B cell (primary cell): ENCODE data around the gene PSMB5. TPM values are rescaled to one million over a fixed set of nuclear protein-coding genes. Genes with fewer than 3 reads are reported as not detected.
"Not testable (repeated sequence)": the region's sequence is repeated elsewhere in the genome, so short reads cannot be mapped to it uniquely, and the experiment has no call there.

Source experiments
- ATAC-seq: fragments of 200-7000 bp; cut with Tn5 transposase; one replicate; pipeline ENCODE4 v1.10.0; 2021; ENCODE audit warnings: low read depth, mild to moderate bottlenecking, moderate number of reproducible peaks, moderate library complexity
- CTCF ChIA-PET: fragments of 350-600 bp; sonication (Branson Sonifier 250); formaldehyde crosslinking; loops from one replicate; lab custom pipeline; 2021; ENCODE audit warnings: antibody characterized with exemption, inconsistent platforms; lab: Charles Lee
- POLR2A ChIA-PET: fragments of 350-600 bp; sonication (Branson Sonifier 250); formaldehyde crosslinking; loops from one replicate; lab custom pipeline; 2021; ENCODE audit warnings: antibody characterized with exemption; lab: Charles Lee
- DNase-seq: peaks from one replicate; pipeline ENCODE4 v3.0.0; 2013
- H2AFZ ChIP-seq: 2 replicates; pipeline ENCODE4 v1.6.1; 2012; ENCODE audit warnings: mild to moderate bottlenecking, low read depth, low read length; ENCODE audit not compliant: insufficient read depth, poor library complexity, severe bottlenecking
- H3K27ac ChIP-seq, 2 donors: 1 replicate in 1 of 2; 2 replicates in 1 of 2; pipeline ENCODE4 v1.5.1; 2012 to 2013; ENCODE audit warnings: low read length in 2 of 2, mild to moderate bottlenecking in 2 of 2, moderate library complexity in 1 of 2
- H3K27me3 ChIP-seq, 4 experiments: fragments of 200-600 bp in 1 of 4; sonication (generic) in 1 of 4; replicated peaks in 1 of 4; 1 replicate in 2 of 4; 2 replicates in 2 of 4; pipeline versions ENCODE4 v1.6.1 to v1.7.0; 2013 to 2016; ENCODE audit warnings: low read length in 3 of 4, mild to moderate bottlenecking in 2 of 4, mixed read lengths in 1 of 4, moderate library complexity in 1 of 4; ENCODE audit not compliant: insufficient read depth in 4 of 4, control insufficient read depth in 3 of 4; ENCODE audit errors: control extremely low read depth in 1 of 4
- H3K36me3 ChIP-seq, 2 experiments: replicated peaks in 1 of 2; 1 replicate in 1 of 2; 2 replicates in 1 of 2; pipeline versions ENCODE4 v1.6.1 to v1.7.1; 2013; ENCODE audit warnings: low read length in 1 of 2; ENCODE audit not compliant: insufficient read depth in 2 of 2, control insufficient read depth in 1 of 2; ENCODE audit errors: control extremely low read depth in 1 of 2, extremely low read depth in 1 of 2
- H3K4me1 ChIP-seq, 2 donors: fragments of 200-600 bp in 1 of 2; sonication (generic) in 1 of 2; 1 replicate in 1 of 2; 2 replicates in 1 of 2; pipeline versions ENCODE4 v1.5.1 to v1.6.1; 2013 to 2017; ENCODE audit warnings: low read length in 2 of 2; ENCODE audit not compliant: control insufficient read depth in 2 of 2, insufficient read depth in 2 of 2
- H3K4me2 ChIP-seq: replicated peaks from 2 replicates; pipeline ENCODE3; 2012; ENCODE audit warnings: mild to moderate bottlenecking, low read depth, low read length; ENCODE audit not compliant: poor library complexity, severe bottlenecking
- H3K4me3 ChIP-seq, 5 experiments: fragments of 200-600 bp in 1 of 5; sonication (generic) in 1 of 5; 1 replicate in 3 of 5; 2 replicates in 2 of 5; pipeline versions ENCODE4 v1.5.1 to v1.7.0; 2011 to 2016; ENCODE audit warnings: low read length in 4 of 5, mild to moderate bottlenecking in 4 of 5, low read depth in 2 of 5, control low read depth in 1 of 5, moderate library complexity in 1 of 5; ENCODE audit not compliant: insufficient read depth in 1 of 5; ENCODE audit errors: control extremely low read depth in 1 of 5, extremely low read depth in 1 of 5
- H3K79me2 ChIP-seq: fragments of 200-600 bp; sonication (generic); one replicate; pipeline ENCODE4 v1.6.0; 2016; ENCODE audit warnings: low read length; ENCODE audit not compliant: control insufficient read depth, insufficient read depth
- H3K9ac ChIP-seq: fragments of 200-600 bp; sonication (generic); 2 replicates; pipeline ENCODE4 v1.6.1; 2017; ENCODE audit warnings: mild to moderate bottlenecking, low read length, moderate library complexity
- H3K9me3 ChIP-seq, 3 donors: one replicate each; pipeline versions ENCODE4 v1.6.1 to v1.7.1; 2013; ENCODE audit warnings: low read length in 2 of 3; ENCODE audit not compliant: control insufficient read depth in 2 of 3, insufficient read depth in 1 of 3; ENCODE audit errors: control extremely low read depth in 1 of 3
- H4K20me1 ChIP-seq: 2 replicates; pipeline ENCODE4 v1.6.0; 2012; ENCODE audit warnings: mild to moderate bottlenecking, low read length; ENCODE audit not compliant: insufficient read depth, control insufficient read depth, poor library complexity, severe bottlenecking
- H3K27ac Mint-ChIP-seq: one replicate; pipeline ENCODE4 v1.8.0; 2021; ENCODE audit warnings: mixed read lengths
- H3K27me3 Mint-ChIP-seq: one replicate; pipeline ENCODE4 v1.8.0; 2021; ENCODE audit warnings: mixed read lengths
- H3K4me1 Mint-ChIP-seq: one replicate; pipeline ENCODE4 v1.8.0; 2021; ENCODE audit warnings: mixed read lengths
- H3K4me3 Mint-ChIP-seq: one replicate; pipeline ENCODE4 v1.8.0; 2021; ENCODE audit warnings: mixed read lengths
- H3K9me3 Mint-ChIP-seq: one replicate; pipeline ENCODE4 v1.8.0; 2022; ENCODE audit warnings: mixed read lengths; ENCODE audit not compliant: insufficient read depth
- CTCF ChIP-seq: fragments of 200-600 bp; IDR thresholded peaks from one replicate; pipeline ENCODE4 v1.8.0; 2022; ENCODE audit warnings: antibody characterized with exemption, mild to moderate bottlenecking
- EZH2 ChIP-seq: IDR thresholded peaks from 2 replicates; pipeline ENCODE4 v1.6.1; 2012; ENCODE audit warnings: borderline replicate concordance, low read depth, mild to moderate bottlenecking, moderate library complexity, low read length; ENCODE audit not compliant: insufficient read depth, poor library complexity, severe bottlenecking
- WGBS: methylation state at CpG from one replicate; pipeline ENCODE4 v1.1.5; 2013; ENCODE audit warnings: missing lambda C conversion rate; ENCODE audit not compliant: insufficient coverage; 5-methylcytosine and 5-hydroxymethylcytosine counted together
- intact Hi-C: fragments of 100-400 bp; cut with micrococcal nuclease; formaldehyde crosslinking; loops from one replicate; pipeline ENCODE4 v1.10.0; 2022
- polyA plus RNA-seq: library from polyadenylated mRNA; depleted of rRNA; stranded (reverse); fragments of >200 nt; gene quantifications from 2 replicates; pipeline ENCODE4 v1.2.3, GENCODE V29; 2012
- total RNA-seq, 2 donors: library from RNA; stranded (reverse); fragments of 120-200 nt in 1 of 2; gene quantifications; 1 replicate in 1 of 2; 2 replicates in 1 of 2; pipeline versions ENCODE4 v1.2.3 to v1.2.4, GENCODE V29; 2013 to 2022

Gene PSMB5
- total and polyA plus RNA-seq, 2 donors (not counting 1 experiment from before 2014, with no cell fraction given): 16.5 to 29.0 TPM

GRCh38 chr14:23017091-23017490 is 17.6 kb downstream of the PSMB5 start:
- H3K27me3 ChIP-seq: no peaks in the 10 kb centered on the region
- no peak overlapping the region for H3K4me3 ChIP-seq
- no peak for DNase-seq
- no peaks in the 10 kb centered on the region for H3K27me3 Mint-ChIP-seq
- no peaks in the 10 kb centered on the region for H4K20me1 ChIP-seq
- no peaks in the 10 kb centered on the region for H3K9me3 Mint-ChIP-seq
- WGBS: 89% methylated on average over 5 of the region's 5 CpGs
- H2AFZ ChIP-seq: no peak overlapping the region
- H3K27ac Mint-ChIP-seq: no peak overlapping the region
- H3K4me2 ChIP-seq: no peak overlapping the region
- H3K4me1 ChIP-seq: no peaks in the 10 kb centered on the region
- H3K9me3 ChIP-seq: no peaks in the 10 kb centered on the region
- no peaks in the 10 kb centered on the region for H3K79me2 ChIP-seq
- no peaks in the 10 kb centered on the region for H3K4me1 Mint-ChIP-seq
- no peak overlapping the region for H3K4me3 Mint-ChIP-seq
- CTCF ChIA-PET: interaction anchor here (1.1 to 1.8 kb wide), 4 partner anchors 8 to 36 kb away, joined by 3 to 8 read pairs (median 4); no protein-coding TSS in a partner anchor
- no peak for ATAC-seq
- POLR2A ChIA-PET: interaction anchor here (1.0 kb wide), 1 partner anchor 9 kb away, joined by 4 read pairs; no protein-coding TSS in a partner anchor
- TF ChIP-seq EZH2 (no peak), CTCF (no peak)
- no peaks in the 10 kb centered on the region for H3K36me3 ChIP-seq
- intact Hi-C loops: no loop called here
- H3K9ac ChIP-seq: no peak overlapping the region
- H3K27ac ChIP-seq: no peak overlapping the region

DNA sequence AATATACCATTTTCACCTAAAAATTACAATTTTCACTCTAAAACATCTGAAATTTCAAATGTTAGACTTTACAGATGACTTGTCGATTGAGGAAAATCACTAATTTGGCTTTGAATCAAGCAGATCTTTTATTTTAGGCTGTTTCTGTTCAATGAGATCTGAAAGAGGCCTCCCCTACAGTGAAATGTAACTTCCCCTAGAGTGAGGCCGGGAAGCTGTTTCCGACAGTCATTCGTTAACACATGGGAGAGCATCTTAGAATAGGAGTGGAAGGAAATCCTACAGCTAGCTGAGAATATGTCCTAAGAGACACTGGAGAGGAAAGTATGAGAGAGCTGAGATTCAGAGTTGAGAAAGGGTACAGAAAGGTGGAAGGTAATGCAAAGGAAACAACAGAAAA is 19.1 kb downstream of the PSMB5 start:
- no peaks in the 10 kb centered on the region for H3K9me3 Mint-ChIP-seq
- H3K27me3 Mint-ChIP-seq: no peaks in the 10 kb centered on the region
- Histone ChIP-seq H3K36me3 (no peaks in the 10 kb centered on the region), H3K9ac (no peak overlapping the region), H3K4me3 (no peak overlapping the region), H3K27me3 (no peaks in the 10 kb centered on the region), H3K27ac (no peak overlapping the region), H4K20me1 (no peaks in the 10 kb centered on the region), H3K4me2 (no peak overlapping the region), H3K79me2 (no peaks in the 10 kb centered on the region), H3K4me1 (no peaks in the 10 kb centered on the region), H3K9me3 (no peaks in the 10 kb centered on the region), H2AFZ (peak overlapping the region; percentile 54)
- ChIA-PET POLR2A (no interaction called here), CTCF (interaction anchor here (1.5 to 2.0 kb wide), 2 partner anchors 15 to 29 kb away, joined by 4 to 7 read pairs; no protein-coding TSS in a partner anchor)
- DNase-seq: no peak
- no peak overlapping the region for H3K27ac Mint-ChIP-seq
- no peak overlapping the region for H3K4me3 Mint-ChIP-seq
- TF ChIP-seq CTCF (no peak), EZH2 (no peak)
- no peak for ATAC-seq
- 86% methylated on average over 2 of the region's 4 CpGs for WGBS
- H3K4me1 Mint-ChIP-seq: peaks cover 3% of the 10 kb centered on the region
- intact Hi-C loops: no loop called here

- peaks cover 17% of the 10 kb centered on the region for H3K4me1 Mint-ChIP-seq
- H3K79me2 ChIP-seq, H3K9ac ChIP-seq, H2AFZ ChIP-seq, H3K27me3 ChIP-seq, H3K27me3 Mint-ChIP-seq, H3K4me3 Mint-ChIP-seq, H3K9me3 ChIP-seq, H3K27ac ChIP-seq, H3K4me2 ChIP-seq, H3K27ac Mint-ChIP-seq, ATAC-seq, intact Hi-C loops, H3K4me3 ChIP-seq, H4K20me1 ChIP-seq, H3K36me3 ChIP-seq, POLR2A ChIA-PET, H3K9me3 Mint-ChIP-seq, DNase-seq: not testable (repeated sequence)
- CTCF ChIA-PET: interaction anchor here (0.9 to 3.6 kb wide), 5 partner anchors 13 to 44 kb away, joined by 3 to 12 read pairs (median 4); partner anchors contain the start of genes AJUBA and CDH24
- peaks cover 9 to 14% of the 10 kb centered on the region in 2 donors for H3K4me1 ChIP-seq
- WGBS: 100% methylated on average over 2 of the region's 5 CpGs
Observed at GRCh38 chr14:23013749-23014054, 21.0 kb downstream of the PSMB5 start.
